ENCODE data around the gene DFFB.
A peak's percentile ranks its signal among the peaks of the same experiment; 100 is the strongest.

The DFFB gene

GRCh38 chr1:3834701-3835100, 22.6 kb upstream of the DFFB start:
- DNase-seq = no peak

DNA sequence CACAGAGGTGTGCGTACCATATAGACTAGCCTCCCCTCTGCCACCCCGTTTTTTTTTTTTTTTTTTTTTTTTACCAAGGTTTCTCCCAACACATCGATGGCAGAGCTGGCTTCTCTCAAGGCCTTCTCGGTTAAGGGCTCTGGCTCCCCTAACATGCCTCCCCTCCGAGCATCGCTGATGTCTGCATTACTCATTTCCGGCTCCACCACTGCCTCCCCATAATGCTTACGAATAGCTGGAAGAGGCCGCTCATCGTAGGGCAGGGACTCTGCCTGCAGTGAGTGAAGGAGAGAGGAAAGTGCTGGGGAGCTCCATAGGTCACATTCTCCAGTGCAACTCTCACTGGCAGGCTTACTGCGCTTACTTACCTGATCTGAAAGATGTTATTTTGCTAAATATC, 20.9 kb upstream of the DFFB start:
- DNase-seq = no peak

DNA sequence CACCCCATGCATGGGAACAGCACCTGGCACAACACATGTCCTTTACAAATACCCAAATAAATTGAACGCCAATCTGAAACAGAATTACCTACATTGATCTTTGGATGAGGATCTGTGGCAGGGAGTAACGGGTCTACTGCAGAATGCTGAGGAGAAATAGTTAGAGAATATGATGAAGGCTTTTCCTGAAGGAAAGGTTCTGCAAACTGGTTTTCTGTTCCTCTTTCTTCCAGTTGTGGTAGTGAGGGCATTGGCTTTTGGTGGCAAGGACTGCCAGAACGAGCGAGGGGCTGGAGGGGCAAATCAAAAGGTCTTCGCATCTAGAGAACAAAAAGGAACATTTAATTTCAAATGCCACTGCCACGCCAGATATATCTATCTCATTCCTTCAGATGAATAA, 20.1 kb upstream of the DFFB start:
- DNase-seq = no peak

GRCh38 chr1:3837685-3838084, 19.6 kb upstream of the DFFB start:
- DNase-seq = no peak

- DNase-seq = no peak
Measured at GRCh38 chr1:3838788-3839187, 18.5 kb upstream of the DFFB start.

- DNase-seq = no peak
Measured at GRCh38 chr1:3841491-3841890, 15.8 kb upstream of the DFFB start.

DNA sequence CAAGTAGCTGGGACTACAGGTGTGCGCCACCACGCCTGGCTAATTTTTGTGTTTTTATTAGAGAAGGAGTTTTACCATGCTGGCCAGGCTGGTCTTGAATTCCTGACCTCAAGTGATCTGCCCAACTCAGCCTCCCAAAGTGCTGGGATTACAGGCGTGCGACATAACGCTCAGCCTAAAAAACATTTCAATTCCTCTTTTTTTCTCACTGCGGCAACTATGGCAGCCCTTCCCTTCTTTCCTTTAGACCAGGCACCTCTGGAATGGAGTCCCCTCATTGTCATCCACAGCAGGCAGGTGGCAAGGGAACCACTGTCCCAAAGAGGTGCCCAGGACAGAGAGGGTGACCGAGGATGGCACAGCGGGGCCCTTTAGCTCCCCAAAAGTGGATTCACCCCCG, 14.4 kb upstream of the DFFB start:
- no peak for DNase-seq

DNA sequence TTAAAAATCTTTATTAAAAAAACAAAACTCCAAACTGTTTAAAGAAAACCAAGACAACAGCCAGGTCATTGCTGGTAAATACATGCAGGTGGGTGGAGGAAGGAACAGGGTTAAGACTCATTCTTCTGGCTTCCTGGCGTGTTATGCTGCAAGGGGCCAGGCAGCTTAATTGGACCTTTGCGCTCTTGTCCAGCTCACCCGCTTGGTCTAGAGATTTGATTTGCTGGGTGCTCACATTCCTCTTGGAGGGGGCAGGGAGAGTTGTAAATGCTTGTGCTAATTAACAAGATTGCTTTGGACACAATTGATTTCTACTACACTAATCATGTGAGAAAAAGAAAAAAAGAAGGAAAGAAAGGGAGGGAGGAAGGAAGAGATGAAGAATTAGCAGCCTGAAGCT, 10.7 kb upstream of the DFFB start:
- no peak for DNase-seq

GRCh38 chr1:3847081-3847480, 10.2 kb upstream of the DFFB start:
- no peak for DNase-seq

DNA sequence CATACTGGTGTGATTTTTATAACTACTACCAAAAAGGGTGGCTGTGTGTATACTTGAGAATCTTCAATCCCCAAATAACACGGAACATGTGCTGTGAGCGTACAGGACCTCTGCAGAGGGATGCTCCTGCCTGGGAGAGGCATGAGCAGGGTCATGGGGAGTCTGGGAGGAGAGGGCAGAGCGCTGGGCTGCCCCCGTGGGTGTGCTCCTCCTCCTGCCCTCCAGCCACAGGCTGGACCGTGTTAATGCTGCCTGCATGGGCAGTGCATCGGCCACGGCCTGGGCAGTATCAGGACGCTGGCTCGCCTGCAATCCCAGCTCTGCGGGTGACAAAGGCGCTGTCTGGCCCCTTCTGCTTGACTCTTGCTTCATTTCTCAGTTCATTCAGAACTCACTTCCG, 6.4 kb upstream of the DFFB start:
- no peak for DNase-seq

GRCh38 chr1:3851292-3851691, 6.0 kb upstream of the DFFB start:
- DNase-seq = no peak

DNA sequence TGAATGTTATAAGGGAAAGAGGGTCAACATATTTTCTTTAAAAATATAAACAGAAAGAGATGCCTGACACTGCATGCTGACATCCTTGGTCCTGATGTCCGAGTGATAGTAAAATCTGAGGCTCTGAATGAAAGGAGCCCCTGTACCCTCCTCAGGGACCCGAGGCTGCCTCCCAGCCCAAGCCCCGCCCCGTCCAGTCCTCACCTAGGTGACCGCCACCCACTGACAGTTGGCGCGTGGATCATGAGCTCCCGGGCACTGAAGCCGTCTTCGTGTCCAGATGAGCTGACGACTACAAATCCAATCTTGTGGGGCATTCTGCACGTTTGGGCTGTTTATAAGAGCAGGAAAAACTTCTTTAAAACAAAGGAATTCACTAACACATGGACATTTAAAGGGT, 5.2 kb upstream of the DFFB start:
- DNase-seq = no peak

DNA sequence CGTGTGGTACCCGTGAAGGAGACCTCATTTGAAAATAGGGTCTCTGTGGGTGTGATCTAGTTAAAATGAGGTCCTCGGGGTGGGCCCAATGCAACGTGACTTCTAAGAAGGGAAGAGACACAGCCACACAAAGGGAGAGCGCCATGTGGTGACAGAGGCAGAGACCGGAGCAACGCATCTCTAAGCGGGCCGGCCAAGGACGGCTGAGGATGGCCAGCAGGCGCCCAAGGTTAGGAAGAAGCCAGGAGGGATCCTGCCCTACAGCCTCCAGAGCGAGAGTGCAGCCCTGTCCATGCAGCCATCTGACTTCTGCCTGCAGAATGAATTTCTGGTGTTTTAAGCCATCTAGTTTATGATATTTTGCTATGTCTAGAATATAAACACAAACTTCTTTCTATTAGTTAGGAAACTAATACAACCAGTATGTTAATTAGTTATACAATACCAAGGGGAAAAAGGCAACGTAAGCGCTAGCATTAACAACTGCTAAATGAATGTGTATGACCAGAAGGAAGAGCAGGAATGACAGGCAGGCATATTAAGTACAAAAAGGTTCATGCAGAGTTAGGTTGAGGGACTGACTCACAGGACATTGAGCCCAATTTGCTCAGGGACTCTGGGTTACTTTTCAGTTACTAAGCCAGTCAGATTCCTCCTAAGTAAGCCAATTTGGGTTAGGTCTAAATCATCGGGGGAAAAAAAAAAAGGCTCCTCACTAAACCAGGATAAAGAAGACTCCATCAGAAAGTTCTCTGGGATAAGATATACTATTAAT, 4.4 kb upstream of the DFFB start:
- DNase-seq = no peak

GRCh38 chr1:3857791-3858129, 484 bp downstream of the DFFB start:
- DNase-seq = no peak

DNA sequence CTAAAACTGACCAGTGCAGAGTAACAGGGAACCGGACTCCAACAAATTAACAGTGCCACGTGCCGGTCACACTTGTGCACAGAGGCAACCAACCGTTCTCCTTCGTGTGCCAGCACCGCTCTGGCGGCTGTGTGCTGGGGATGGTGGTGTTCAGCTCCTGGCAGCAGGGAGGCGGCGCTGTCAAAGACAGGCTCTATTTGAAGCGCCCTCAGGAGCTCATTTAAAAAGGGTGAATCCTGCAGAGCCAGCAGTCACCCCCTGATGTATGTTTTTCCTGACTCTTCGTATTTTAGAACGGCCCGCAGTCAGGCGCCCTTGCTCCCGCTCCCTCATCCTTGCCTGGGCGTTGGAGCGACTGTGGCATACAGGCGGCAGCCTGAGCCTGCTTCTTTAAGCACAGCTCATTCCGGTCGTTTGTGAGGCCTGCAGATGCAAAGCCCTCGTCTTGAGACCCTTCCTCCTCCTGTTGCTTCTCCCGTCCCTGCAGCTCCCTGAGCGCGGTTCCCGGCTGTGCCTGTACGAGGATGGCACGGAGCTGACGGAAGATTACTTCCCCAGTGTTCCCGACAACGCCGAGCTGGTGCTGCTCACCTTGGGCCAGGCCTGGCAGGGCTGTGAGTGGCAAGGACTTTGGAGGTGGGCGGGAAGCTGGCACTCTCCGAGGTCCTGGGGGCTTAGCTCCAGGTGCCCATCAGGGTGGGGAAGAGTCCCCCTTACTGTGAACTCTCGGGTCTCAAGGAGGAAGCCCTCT, 1.1 kb downstream of the DFFB start:
- peak; percentile 61 for DNase-seq

GRCh38 chr1:3863231-3863935, 6.1 kb downstream of the DFFB start:
- DNase-seq = no peak

GRCh38 chr1:3864884-3865283, 7.6 kb downstream of the DFFB start:
- no peak for DNase-seq

DNA sequence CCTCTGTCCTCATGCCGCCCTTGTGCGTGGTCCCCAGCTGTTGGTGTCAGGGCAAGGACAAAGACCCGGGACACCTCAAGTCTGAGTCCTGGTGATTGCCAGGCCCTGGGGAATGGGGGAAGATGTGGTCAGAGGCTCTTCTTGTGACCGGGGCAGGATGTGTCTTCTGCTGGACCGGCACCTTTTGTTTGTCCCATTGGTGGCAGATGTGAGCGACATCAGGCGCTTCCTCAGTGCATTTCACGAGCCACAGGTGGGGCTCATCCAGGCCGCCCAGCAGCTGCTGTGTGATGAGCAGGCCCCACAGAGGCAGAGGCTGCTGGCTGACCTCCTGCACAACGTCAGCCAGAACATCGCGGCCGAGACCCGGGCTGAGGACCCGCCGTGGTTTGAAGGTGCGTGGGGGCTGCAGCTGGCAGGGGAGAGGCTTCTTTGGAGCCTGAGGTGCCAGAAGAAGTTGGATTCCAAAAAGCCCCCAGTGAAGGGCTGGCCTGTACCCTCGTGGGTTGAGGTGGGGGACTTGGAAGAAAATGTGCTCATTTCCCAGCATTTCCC, 8.4 kb downstream of the DFFB start:
- no peak for DNase-seq

GRCh38 chr1:3868464-3869006, 11.3 kb downstream of the DFFB start:
- no peak for DNase-seq

DNA sequence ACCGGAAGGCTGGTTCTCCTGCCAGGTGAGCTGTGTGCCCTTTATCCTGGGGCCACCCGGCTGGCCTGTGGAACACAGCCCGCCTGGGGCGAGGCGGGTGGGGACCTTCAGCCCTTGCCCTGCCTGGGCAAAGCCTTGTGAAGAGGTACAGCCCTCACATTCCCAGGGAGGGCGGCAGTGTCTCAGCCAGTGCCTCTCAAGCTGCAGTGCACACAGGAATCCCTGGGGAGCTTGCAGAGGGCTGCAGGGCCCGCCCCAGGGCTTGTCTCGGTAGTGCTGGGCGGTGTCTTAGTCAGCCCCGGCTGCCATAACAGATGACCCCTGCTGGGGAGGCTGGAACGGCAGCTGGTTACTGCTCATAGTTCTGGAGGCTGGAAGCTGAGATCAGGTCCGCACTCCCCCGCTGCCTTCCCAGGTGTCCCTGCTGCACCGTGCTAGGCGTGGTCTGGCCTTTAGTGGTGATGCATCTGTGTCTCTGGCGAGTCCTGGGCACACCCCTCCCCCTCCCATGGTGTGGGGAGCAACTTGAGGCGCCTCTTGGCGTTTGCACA, 12.6 kb downstream of the DFFB start:
- peak; percentile 85 for DNase-seq

DNA sequence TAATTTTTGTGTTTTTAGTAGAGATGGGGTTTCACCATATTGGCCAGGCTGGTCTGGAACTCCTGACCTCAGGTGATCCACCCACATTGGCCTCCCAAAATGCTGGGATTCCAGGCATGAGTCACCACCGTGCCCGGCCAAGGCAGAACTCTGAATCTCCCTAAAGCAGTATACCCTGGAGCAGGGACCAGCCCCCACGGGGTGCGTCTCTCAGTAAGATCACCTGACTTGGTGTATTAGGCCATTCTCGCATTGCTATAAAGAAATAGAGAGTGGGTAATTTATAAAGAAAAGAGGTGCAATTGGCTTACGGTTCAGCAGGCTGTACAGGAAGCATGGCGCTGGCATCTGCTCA, 14.2 kb downstream of the DFFB start:
- DNase-seq = no peak

DNA sequence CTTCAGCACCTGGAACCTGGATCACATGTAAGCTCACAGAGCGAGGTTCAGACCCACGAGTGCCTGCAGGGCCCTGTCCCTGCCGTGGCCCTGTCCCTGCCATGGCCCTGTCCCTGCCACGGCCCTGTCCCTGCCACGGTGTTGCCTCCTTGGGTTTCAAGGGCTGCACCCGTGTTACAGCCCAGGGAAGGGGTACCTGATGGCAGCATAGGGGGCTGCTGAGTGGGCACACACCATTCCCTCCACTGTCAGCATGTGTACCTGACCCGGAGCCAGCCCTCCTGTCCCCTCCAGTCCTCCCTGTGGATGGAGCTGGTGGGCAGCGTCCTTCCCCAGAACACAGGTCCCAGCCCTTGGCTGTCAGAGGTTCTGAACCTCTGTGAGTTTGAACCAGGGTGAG, 15.3 kb downstream of the DFFB start:
- no peak for DNase-seq

- DNase-seq = no peak
Measured at GRCh38 chr1:3874736-3875135, 17.5 kb downstream of the DFFB start.

Data from islet precursor cell (in vitro differentiated cells).